Measurements from ENCODE around the gene PARVG.

The PARVG gene

DNA sequence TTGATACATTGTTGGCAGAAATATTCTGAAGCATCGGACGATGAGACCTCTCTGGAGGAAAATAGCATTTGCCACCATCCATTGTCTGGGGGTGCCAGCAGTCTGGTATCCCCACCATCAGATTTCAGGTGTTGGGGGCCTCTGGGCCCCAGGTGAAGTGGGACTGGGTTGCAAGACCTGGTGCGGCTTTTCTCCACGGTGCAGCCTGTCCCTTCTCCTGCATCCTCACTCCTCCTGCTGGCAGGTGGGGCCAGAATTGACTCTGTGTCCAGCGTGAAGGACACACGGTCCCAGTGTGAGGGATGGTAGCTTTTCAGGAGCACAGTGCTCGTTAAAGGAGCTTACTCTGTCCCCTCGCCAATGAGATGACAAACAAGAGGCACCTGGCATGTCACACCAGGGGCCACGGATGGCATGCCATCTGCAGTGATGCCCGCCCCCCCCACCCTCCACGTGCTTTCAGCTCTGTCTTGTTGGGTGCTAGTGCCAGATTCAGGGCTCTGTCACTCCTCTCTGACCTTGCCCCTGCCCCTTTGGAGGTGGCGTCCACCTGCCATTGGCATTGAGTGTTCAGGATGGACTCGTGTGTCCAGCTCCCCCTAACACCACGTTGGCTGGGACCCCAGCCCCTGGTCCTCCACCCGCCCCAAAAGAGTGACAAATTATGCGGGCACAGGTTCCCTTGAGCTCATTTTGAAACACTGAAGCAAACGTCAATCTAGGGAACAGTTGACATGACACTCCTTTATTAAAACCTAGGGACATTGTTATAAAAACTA is 62.4 kb downstream of the PARVG start:
- no peak for DNase-seq

DNA sequence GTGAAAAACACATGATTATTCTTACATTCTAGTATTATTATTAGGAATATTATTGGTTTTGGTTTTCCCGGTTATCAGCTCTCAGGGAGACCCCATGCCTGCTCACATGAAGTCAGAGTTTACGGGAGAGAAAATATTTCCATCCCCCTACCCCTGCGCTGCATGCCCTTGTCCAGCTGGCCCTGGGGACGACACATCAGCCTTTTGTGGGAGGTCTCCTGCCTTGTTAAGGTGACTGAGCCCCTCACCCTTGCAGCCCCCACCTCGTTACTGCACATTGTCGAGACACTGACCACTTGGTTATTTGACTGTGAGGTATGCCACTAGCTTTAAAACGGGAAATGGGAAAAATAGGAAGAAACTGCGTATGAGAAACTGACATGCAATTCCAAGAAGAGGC is 63.0 kb downstream of the PARVG start:
- DNase-seq, result no peak

DNA sequence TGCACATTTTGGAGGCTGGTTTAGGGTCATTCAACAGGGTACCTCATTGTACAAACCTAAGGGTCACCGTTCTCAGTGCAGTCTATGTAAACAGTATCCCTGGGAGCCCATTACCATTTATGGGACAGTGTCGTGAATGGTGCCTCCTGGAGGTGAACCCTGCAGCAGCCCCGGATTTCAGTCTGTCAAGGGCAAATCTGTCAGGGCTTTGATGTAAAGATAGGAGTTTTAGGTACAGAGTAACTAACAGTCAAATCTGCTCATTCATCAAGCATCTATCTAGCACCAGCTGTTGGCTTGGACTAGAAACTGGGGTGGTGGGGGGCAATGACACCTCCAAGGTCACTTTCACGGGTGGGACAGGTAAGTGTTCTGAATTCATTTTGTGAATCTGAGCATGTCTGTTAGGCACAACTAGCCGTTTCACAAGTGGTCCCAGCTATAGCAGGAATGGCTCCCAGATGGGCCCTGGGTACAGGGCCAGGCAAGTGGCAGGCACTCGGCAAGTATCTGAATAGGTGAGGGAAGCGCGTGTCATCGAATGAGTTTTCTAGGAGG is 63.6 kb downstream of the PARVG start:
- DNase-seq, result no peak

DNA sequence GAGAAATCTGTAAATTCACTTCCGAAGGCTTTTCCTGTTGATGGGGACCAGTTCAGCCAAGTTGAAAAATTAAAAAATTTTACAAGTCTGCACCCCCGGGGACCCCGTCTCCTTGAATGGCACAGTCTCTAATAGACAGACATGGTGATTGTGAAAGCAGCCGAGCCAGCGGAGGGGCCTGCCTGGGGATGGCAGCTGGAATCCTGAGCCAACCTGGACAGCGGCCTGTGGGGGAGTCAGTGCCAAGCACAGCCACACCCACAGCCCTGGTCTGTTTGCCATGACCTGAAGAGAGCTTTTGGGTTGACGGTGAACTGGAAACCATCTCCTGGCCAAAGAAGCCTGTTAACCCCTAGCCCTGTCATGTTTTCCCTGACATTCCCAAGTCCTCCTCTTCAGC is 64.7 kb downstream of the PARVG start:
- no peak for DNase-seq

DNA sequence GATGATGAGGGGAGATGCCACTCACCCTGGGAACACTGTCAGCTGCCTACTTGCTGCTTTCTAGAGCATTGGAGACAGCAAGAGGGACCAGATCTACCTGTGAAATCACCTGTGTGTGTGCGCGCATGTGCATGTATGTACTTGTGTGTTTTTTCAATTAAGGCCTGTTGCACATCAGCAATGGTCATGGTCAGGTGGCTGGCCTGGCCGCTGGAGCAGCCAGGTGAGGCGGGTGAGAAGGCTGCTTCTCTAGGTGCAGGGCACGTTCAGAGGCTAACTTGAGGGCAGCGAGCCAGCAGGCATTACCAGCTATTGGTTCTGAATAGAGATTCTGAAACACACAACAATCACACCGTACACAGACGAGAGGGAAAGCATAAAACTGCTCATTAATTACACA is 65.1 kb downstream of the PARVG start:
- no peak for DNase-seq

DNA sequence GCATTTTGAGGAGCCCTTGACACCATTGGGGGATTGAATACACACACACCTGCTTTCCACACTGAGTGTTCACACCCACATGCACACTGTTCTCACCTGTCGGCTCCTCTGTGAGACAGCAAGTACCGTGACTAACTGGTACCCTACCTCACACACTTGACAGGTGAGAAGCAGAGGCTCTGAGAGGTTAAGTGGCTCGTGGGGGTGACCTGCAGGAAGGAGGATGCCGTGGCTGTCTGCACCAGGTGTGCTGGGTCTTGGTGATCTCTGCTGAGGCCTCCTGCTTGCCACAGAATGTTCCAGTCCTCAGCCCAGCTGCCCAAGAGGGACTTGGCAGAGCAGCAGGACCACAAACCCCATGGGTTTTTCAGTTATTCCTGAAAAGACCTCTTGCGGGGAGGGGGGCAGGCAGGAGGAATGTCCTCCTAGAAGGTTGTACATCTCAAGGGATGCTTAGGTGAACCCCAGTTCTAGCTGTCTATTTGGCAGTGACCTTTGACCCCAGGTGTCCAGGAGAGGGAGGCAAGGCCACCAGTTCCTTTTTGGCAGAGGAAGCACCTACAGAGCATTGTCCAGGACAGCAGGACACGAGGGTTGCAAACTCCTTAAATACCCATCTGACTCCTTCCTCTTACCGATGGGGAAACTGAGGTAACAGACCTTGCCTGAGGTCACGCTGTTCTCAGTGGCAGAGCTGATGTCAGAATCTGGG is 66.0 kb downstream of the PARVG start:
- DNase-seq, result no peak

DNA sequence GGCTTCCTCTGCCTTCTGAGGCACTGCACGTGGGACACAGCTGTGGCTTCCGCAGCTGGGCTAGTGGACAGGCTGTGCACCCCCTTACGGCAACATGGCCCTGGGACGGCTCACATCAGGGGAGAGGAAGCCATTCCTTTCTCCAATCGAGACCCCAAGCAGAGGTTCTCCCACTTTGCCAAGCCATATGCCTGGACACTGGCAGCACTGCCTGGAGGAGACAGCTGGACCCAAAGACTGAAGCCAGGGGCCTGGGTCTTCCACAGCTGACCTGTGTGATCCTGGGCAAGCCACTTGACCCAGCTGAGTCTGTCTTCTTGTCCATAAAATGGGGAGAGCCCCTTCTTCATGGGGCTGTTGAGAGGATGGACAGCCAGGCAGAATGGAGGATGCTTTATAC is 66.6 kb downstream of the PARVG start:
- no peak for DNase-seq

DNA sequence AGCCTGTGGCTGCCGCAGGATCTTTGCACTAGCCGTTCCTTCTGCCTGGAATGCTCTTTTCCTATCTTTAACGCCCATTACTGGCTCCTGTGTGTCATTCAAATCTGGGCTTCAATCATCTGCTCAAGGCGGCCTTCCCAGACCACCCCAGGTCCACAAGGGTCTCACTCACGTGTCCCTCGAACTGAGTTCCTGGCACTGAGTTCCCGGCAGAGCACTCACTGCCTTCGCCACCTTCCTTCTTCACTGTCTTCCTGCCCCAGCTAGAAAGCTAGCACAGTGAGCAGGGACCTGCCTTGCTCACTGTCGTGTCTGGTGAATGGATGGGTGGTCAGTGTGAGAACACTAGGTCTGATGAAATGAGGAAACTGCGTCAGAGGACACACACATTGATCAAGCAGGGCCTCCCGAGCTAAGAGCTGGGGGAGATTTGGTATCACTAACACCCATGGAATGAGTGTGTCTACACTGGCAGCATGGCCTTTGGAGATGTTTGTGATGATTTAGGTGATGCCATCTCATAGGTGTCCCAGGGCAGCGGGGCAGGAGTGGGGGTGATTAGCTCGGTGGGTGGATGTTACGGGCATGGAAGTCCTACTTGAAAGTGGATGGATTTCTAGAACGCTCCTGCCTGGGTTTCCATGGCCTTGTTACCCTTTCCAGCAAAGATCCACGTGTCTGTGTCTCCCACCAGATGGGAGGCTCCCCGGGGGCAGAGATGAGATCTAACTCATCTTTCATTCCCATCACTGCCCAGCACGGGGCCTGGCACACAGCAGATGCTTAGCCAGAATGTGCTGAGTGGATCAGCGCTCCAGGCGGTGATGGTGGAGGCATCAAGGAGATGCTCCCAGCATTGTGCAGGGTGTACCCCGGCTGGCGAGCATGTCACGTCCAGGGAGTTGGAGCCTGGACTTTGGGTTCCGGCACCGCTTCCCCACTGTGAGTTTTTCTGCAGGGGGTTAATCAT is 67.5 kb downstream of the PARVG start:
- no peak for DNase-seq

DNA sequence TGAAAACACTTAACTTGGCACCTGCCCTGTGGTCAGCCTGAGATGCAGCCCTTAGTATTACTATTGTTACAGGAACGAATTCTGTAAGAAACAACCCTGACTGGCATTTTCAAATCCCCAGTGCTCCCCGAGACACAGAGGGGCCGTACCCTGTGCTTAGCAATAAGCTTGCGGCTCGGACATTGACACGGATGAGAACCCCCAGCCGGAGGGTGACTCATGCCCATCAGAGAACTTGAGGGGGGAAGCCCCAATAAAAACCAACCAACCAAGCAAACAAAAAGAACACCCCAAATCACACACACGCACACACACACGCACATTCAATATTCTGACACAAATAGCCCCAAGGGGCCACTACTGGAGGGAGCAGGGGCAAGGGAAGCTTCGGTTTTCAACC is 68.2 kb downstream of the PARVG start:
- DNase-seq, result no peak

DNA sequence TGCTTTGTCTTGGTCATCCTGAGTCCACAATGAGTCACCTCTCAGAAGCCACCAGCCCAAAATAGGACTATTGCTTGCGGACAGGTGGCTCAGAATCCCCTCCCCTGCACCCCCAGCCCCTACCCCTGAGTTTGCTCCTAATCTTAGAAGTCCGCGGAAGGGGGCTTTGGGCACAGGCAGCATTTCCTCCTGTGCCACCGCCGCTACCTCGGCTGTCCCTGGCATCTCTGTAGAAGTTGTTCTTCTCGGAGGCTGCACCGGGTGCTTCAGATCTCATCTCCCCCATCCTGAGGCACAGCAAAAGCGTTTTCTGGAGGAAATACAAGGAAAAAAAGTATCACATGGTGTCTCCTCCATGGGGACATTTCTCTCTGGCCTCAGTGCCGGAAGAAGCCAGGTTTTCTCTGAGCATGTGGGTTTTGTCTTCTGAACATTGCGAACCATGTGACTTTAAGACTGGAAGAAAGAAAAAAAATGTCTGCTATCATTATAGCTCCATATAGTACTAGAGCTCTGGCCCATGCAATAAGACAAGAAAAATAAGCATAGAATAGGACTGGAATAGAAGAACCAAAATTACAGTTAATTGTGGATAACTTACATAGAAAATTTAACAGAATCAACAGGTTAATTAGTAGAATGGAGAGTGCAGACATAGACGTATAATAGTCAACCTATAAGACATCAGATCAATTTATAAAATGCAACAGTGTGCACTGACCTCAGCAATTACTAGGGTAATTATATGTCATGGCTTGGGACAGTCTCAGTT is 68.8 kb downstream of the PARVG start:
- no peak for DNase-seq

DNA sequence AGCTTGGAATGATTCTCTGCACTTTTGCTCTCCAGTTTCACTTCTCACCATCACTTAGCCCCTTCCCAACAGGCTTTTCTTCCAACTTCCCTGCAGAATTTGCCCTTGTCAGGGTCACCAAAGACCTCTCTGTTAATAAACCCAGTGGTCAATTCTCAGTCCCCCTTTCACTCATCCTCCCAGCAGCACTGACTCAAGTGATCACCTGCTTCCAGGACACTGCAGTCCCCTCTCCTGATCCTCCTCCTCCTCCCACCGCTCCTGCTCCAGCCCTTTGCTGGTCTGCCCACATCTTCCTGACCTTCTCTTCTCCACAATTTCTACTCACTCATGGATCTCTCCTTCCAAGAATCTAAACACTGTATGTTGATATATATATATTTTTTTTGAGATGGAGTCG is 74.1 kb downstream of the PARVG start:
- DNase-seq, result no peak

DNA sequence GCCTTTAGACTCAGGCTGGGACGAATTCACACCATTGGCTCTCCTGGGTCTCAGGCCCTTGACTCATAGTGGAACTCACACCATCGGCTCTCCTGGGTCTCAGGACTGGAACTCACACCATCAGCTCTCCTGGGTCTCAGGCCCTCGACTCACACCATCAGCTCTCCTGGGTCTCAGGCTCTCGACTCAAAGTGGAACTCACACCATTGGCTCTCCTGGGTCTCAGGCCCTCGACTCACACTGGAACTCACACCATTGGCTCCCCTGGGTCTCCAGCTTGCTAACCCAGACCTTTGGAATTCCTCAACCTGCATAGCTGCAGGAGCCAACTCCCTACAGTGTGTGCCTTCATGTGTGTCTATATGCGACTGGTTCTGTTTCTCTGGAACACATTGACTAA is 75.4 kb downstream of the PARVG start:
- no peak for DNase-seq

DNA sequence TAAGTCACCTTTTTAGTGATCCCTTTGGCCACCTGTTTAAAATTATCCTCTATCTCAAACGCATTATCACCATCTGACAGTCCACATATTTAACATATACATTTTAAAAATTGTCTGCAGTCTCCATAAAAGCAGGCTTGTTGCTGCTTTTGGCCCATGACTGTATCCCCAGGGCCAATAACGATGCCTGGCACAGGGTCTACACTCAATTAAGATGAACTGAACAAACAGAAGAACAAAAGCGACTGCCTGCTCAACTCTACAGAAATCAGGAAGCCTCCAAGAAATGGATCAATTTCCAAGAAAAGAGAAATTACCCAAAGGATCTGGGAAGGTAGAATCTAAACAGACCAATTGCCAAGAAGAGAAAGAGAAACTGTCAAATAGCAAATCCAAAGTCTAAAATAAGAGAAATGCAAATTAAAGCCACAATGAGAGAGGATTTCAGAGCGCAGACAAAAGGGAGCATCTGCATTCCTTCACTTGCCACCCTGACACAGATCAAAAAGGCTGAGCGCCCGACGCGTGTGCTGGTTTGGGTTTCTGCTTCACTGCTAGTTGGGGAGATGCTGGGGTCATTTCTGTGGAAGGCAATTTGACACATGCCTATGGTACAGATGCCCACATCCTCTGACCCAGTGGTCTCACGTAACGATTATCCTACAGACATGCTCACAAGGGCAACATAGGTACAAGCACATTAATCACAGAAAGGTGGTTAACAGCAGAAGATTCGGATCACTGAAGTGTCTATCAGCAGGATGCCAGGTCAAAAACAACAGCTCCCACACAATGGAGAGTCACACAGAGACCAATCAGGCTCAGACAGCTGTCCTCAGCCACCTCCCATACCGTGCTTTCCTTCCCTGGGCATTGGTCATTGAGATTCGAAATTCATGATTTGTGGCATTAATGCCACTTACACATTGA is 76.1 kb downstream of the PARVG start:
- DNase-seq, result no peak

Measured in amygdala (tissue), 56 donors.